ENCODE results near the gene CKS2. TPM values are rescaled to one million over a fixed set of nuclear protein-coding genes. Genes with fewer than 3 reads are reported as not detected.

CKS2 gene
- total RNA-seq, 1 experiment from 2014 or later, result 260 TPM

DNA sequence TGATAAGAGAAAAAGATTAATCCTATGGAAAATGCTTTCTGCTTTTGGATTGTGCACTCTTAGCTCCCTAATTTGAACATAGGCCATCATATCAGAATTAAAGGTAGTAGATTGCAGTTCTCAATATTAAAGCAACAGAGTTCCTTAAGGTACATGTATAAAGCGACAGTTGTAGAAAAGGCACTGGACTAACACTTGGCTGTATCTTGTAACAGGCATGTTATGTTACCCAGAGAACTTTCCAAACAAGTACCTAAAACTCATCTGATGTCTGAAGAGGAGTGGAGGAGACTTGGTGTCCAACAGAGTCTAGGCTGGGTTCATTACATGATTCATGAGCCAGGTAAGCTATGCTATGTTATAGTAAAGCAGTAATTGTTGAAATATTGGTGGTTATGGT lies 4.0 kb downstream of the CKS2 start:
- Histone ChIP-seq H3K36me3 (ENCODE audit: low read depth) (peaks cover 28% of the 10 kb centered on the region), H2AFZ (no peak overlapping the region), H3K27ac (peak overlapping the region; percentile 93), H3K4me2 (peak overlapping the region; percentile 90), H3F3A (ENCODE audit: insufficient read depth, low read depth) (peaks cover 52% of the 10 kb centered on the region), H3K9me2 (ENCODE audit: insufficient read depth) (no peaks in the 10 kb centered on the region), H4K20me1 (ENCODE audit: insufficient read depth) (peaks cover 18% of the 10 kb centered on the region; the same call in 1 of the 2 replicates), H3K4me1 (replicated peaks; ENCODE audit: insufficient read depth) (peaks cover 53% of the 10 kb centered on the region), H3K79me2 (ENCODE audit: low read depth) (peaks cover 83% of the 10 kb centered on the region), H3K27me3 (ENCODE audit: insufficient read depth, low read depth) (no peaks in the 10 kb centered on the region), H3K9me3 (ENCODE audit: insufficient read depth, low read depth) (no peaks in the 10 kb centered on the region), H3K4me3 (peak overlapping the region; percentile 91)
- no TSS peak for BruUV-seq (replicated peaks)
- DNase-seq, result no peak
- TF ChIP-seq EZH2 (IDR thresholded peaks at IDR 0.05; ENCODE audit: low read depth) (no peak), CTCF (conservative IDR thresholded peaks at IDR 0.05) (no peak)
- POLR2A ChIA-PET (ENCODE audit: unreplicated experiment), result interaction anchor here (0.5 kb wide), 1 partner anchor 1496 kb away, joined by 15 read pairs; no protein-coding TSS in a partner anchor
- intact Hi-C loops (cut with micrococcal nuclease; ENCODE audit: unreplicated experiment), result loop anchor here (5.0 to 10.0 kb wide), 2 partner anchors 178 to 720 kb away; no protein-coding TSS in a partner anchor
- CTCF ChIA-PET, result no interaction called here

GRCh38 chr9:89315482-89315881 lies 4.5 kb downstream of the CKS2 start:
- no peaks in the 10 kb centered on the region for H3K9me3 ChIP-seq (ENCODE audit: insufficient read depth, low read depth)
- no TSS peak for BruUV-seq (replicated peaks)
- peaks cover 48% of the 10 kb centered on the region for H3F3A ChIP-seq (ENCODE audit: insufficient read depth, low read depth)
- no peaks in the 10 kb centered on the region for H3K27me3 ChIP-seq (ENCODE audit: insufficient read depth, low read depth)
- peaks cover 83% of the 10 kb centered on the region for H3K79me2 ChIP-seq (ENCODE audit: low read depth)
- no peak for TF ChIP-seq EZH2 (IDR thresholded peaks at IDR 0.05; ENCODE audit: low read depth)
- intact Hi-C loops (cut with micrococcal nuclease; ENCODE audit: unreplicated experiment), result loop anchor here (10.0 kb wide), 1 partner anchor 721 kb away; no protein-coding TSS in a partner anchor
- H2AFZ ChIP-seq, result no peak overlapping the region
- H3K4me1 ChIP-seq (replicated peaks; ENCODE audit: insufficient read depth), result peaks cover 58% of the 10 kb centered on the region
- no peak overlapping the region; the same call in 1 of the 2 replicates for H3K4me3 ChIP-seq
- peaks cover 18% of the 10 kb centered on the region; the same call in 1 of the 2 replicates for H4K20me1 ChIP-seq (ENCODE audit: insufficient read depth)
- POLR2A ChIA-PET (ENCODE audit: unreplicated experiment), result no interaction called here
- no peaks in the 10 kb centered on the region for H3K9me2 ChIP-seq (ENCODE audit: insufficient read depth)
- CTCF ChIA-PET, result no interaction called here
- H3K27ac ChIP-seq, result peak overlapping the region; percentile 93
- DNase-seq, result no peak
- peaks cover 28% of the 10 kb centered on the region for H3K36me3 ChIP-seq (ENCODE audit: low read depth)
- peak overlapping the region; percentile 90; the same call in 1 of the 2 replicates for H3K4me2 ChIP-seq

DNA sequence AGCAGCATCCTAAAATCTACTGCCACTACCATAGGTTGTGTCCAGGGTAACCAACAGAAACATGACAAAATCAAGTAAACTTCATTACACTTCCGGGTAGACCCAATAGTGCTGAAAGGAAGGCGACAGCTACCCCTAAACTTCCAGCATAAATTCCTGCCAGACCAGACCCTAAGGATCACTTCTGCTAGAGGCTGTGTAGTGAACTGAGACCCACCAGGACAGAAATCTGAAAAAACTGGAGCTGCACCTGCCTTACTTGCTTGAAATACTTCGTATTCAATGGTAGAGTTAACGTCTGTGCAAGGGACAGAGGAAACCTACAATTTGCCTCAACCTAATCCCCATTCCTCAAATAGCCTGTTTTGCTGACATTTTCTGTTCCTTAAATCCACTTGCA lies 6.3 kb downstream of the CKS2 start:
- no peaks in the 10 kb centered on the region for H3K9me3 ChIP-seq (ENCODE audit: insufficient read depth, low read depth)
- H3F3A ChIP-seq (ENCODE audit: insufficient read depth, low read depth), result peaks cover 48% of the 10 kb centered on the region
- ChIA-PET POLR2A (ENCODE audit: unreplicated experiment) (no interaction called here), CTCF (no interaction called here)
- H3K79me2 ChIP-seq (ENCODE audit: low read depth), result peaks cover 88% of the 10 kb centered on the region
- H3K27ac ChIP-seq, result peak overlapping the region; percentile 93
- peak overlapping the region; percentile 72; the same call in 1 of the 2 replicates for H3K4me3 ChIP-seq
- DNase-seq, result no peak
- TF ChIP-seq EZH2 (IDR thresholded peaks at IDR 0.05; ENCODE audit: low read depth), result no peak
- no peak for TF ChIP-seq CTCF (conservative IDR thresholded peaks at IDR 0.05)
- H3K27me3 ChIP-seq (ENCODE audit: insufficient read depth, low read depth), result no peaks in the 10 kb centered on the region
- H2AFZ ChIP-seq, result no peak overlapping the region
- H3K4me1 ChIP-seq (replicated peaks; ENCODE audit: insufficient read depth), result peaks cover 61% of the 10 kb centered on the region
- no TSS peak for BruUV-seq (replicated peaks)
- H3K4me2 ChIP-seq, result peak overlapping the region; percentile 92
- intact Hi-C loops (cut with micrococcal nuclease; ENCODE audit: unreplicated experiment), result loop anchor here (10.0 kb wide), 1 partner anchor 722 kb away; no protein-coding TSS in a partner anchor
- H3K36me3 ChIP-seq (ENCODE audit: low read depth), result peaks cover 28% of the 10 kb centered on the region
- peaks cover 13% of the 10 kb centered on the region; the same call in 1 of the 2 replicates for H4K20me1 ChIP-seq (ENCODE audit: insufficient read depth)
- H3K9me2 ChIP-seq (ENCODE audit: insufficient read depth), result no peaks in the 10 kb centered on the region
